Neural progenitor cell (in vitro differentiated cells): ENCODE data around the gene ADGRG2. TPM values are rescaled to one million over a fixed set of nuclear protein-coding genes. Genes with fewer than 3 reads are reported as not detected.

Source experiments
- DNase-seq: peaks from one replicate; pipeline ENCODE4 v3.0.0-alpha.2; 2016; ENCODE audit warnings: low spot score
- H2AFZ ChIP-seq: fragments of 200-600 bp; sonication (generic); replicated peaks from 2 replicates; pipeline ENCODE4 v1.6.1; 2016; ENCODE audit warnings: antibody characterized with exemption
- H3F3A ChIP-seq: fragments of 200-600 bp; sonication (generic); 2 replicates; pipeline ENCODE4 v1.6.1; 2016; ENCODE audit warnings: antibody characterized with exemption, low read depth
- H3K27ac ChIP-seq: fragments of 200-600 bp; sonication (generic); 2 replicates; pipeline ENCODE4 v1.5.1; 2016; ENCODE audit warnings: mild to moderate bottlenecking
- H3K27me3 ChIP-seq: fragments of 200-600 bp; sonication (generic); 2 replicates; pipeline ENCODE4 v1.6.1; 2016; ENCODE audit warnings: mild to moderate bottlenecking, moderate library complexity
- H3K36me3 ChIP-seq: fragments of 200-600 bp; sonication (generic); 2 replicates; pipeline ENCODE4 v1.5.1; 2016
- H3K4me1 ChIP-seq: fragments of 200-600 bp; sonication (generic); 2 replicates; pipeline ENCODE4 v1.6.1; 2016; ENCODE audit warnings: mixed run types
- H3K4me2 ChIP-seq: fragments of 200-600 bp; sonication (generic); 2 replicates; pipeline ENCODE4 v1.6.1; 2016
- H3K4me3 ChIP-seq: fragments of 200-600 bp; sonication (generic); 2 replicates; pipeline ENCODE4 v1.5.1; 2016
- H3K79me2 ChIP-seq: fragments of 200-600 bp; sonication (generic); 2 replicates; pipeline ENCODE4 v1.6.1; 2016; ENCODE audit warnings: low read depth
- H3K9ac ChIP-seq: fragments of 200-600 bp; sonication (generic); 2 replicates; pipeline ENCODE4 v1.6.1; 2016
- H3K9me3 ChIP-seq: fragments of 200-600 bp; sonication (generic); 2 replicates; pipeline ENCODE4 v1.5.1; 2016; ENCODE audit warnings: low read depth
- H4K20me1 ChIP-seq: fragments of 200-600 bp; sonication (generic); 2 replicates; pipeline ENCODE4 v1.6.1; 2016; ENCODE audit warnings: low read depth
- H3K27ac Mint-ChIP-seq: 3 replicates; pipeline ENCODE4 v1.8.0; 2021; ENCODE audit warnings: mixed read lengths
- H3K27me3 Mint-ChIP-seq: 2 replicates; pipeline ENCODE4 v1.8.0; 2022; ENCODE audit warnings: low read depth, mild to moderate bottlenecking, inconsistent platforms, moderate library complexity, mixed read lengths; ENCODE audit not compliant: insufficient read depth
- H3K36me3 Mint-ChIP-seq: 3 replicates; pipeline ENCODE4 v1.8.0; 2021; ENCODE audit warnings: mixed read lengths
- H3K4me1 Mint-ChIP-seq: 3 replicates; pipeline ENCODE4 v1.8.0; 2021; ENCODE audit warnings: mixed read lengths
- H3K4me3 Mint-ChIP-seq: 3 replicates; pipeline ENCODE4 v1.8.0; 2021; ENCODE audit warnings: mild to moderate bottlenecking, moderate library complexity, mixed read lengths
- H3K9me3 Mint-ChIP-seq: 3 replicates; pipeline ENCODE4 v1.8.0; 2020; ENCODE audit warnings: mixed read lengths
- CTCF ChIP-seq: fragments of 200-600 bp; sonication (generic); IDR thresholded peaks from 2 replicates; pipeline ENCODE4 v1.5.1; 2017; ENCODE audit warnings: antibody characterized with exemption, mild to moderate bottlenecking
- EZH2 ChIP-seq: fragments of 200-600 bp; sonication (generic); IDR thresholded peaks from 2 replicates; pipeline ENCODE4 v1.6.1; 2017; ENCODE audit warnings: antibody characterized with exemption, mild to moderate bottlenecking, moderate library complexity
- EZH2phosphoT487 ChIP-seq: fragments of 200-600 bp; sonication (generic); IDR thresholded peaks from 2 replicates; pipeline ENCODE4 v1.6.1; 2017; ENCODE audit warnings: antibody characterized with exemption
- total RNA-seq: library from RNA; depleted of rRNA; stranded (reverse); fragments of >200 nt; gene quantifications from 2 replicates; pipeline ENCODE4 v1.2.3, GENCODE V29; 2015; ENCODE audit warnings: low replicate concordance

The ADGRG2 gene
- total RNA-seq, 1 donor from 2014 or later: 0.80 TPM

- H3K27me3 ChIP-seq: no peaks in the 10 kb centered on the region
- no peaks in the 10 kb centered on the region for H3K79me2 ChIP-seq
- H3K9me3 Mint-ChIP-seq: peaks cover 5% of the 10 kb centered on the region
- TF ChIP-seq EZH2: no peak
- TF ChIP-seq EZH2phosphoT487: no peak
- TF ChIP-seq CTCF: no peak
- no peak for DNase-seq
- no peaks in the 10 kb centered on the region for H3K36me3 Mint-ChIP-seq
- H3K27ac ChIP-seq: no peak overlapping the region
- no peak overlapping the region for H3K4me3 ChIP-seq
- H3K27ac Mint-ChIP-seq: no peak overlapping the region
- peaks cover 2% of the 10 kb centered on the region for H3K27me3 Mint-ChIP-seq
- no peak overlapping the region for H3K4me3 Mint-ChIP-seq
- no peaks in the 10 kb centered on the region for H3K9me3 ChIP-seq
- no peak overlapping the region for H3K9ac ChIP-seq
- H3K4me1 Mint-ChIP-seq: peaks cover 6% of the 10 kb centered on the region
- peaks cover 5% of the 10 kb centered on the region for H3K4me1 ChIP-seq
- no peaks in the 10 kb centered on the region for H3F3A ChIP-seq
- H3K36me3 ChIP-seq: no peaks in the 10 kb centered on the region
- H4K20me1 ChIP-seq: no peaks in the 10 kb centered on the region
- no peak overlapping the region for H3K4me2 ChIP-seq
- H2AFZ ChIP-seq: no peak overlapping the region
Measured at GRCh38 chrX:18962329-18962728, 159.9 kb downstream of the ADGRG2 start.

DNA sequence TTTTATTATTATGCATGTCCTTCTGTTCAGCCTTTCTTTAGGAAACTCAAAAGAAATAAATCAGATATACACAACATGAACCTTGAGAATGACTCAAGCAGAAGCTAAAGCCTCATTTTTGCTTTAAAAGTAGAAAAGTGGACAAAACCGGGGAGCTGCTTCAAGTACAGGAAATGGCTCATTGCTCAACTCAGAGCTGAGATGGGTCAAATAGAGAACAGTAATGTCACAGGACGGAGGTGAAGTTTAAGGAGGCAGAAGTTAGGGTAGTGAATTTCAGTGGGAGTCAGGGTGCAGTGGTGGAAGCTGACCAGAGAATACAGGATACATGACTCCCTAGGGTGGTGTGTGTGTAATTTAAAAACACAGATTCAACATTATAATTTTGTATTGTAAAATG is 160.6 kb downstream of the ADGRG2 start:
- Mint-ChIP-seq H3K9me3 (peaks cover 5% of the 10 kb centered on the region), H3K36me3 (no peaks in the 10 kb centered on the region), H3K4me3 (no peak overlapping the region), H3K27me3 (peaks cover 2% of the 10 kb centered on the region), H3K4me1 (peaks cover 6% of the 10 kb centered on the region), H3K27ac (no peak overlapping the region)
- Histone ChIP-seq H3K36me3 (no peaks in the 10 kb centered on the region), H2AFZ (no peak overlapping the region), H3K9me3 (no peaks in the 10 kb centered on the region), H3K4me3 (no peak overlapping the region), H4K20me1 (no peaks in the 10 kb centered on the region), H3K9ac (no peak overlapping the region), H3K27me3 (no peaks in the 10 kb centered on the region), H3K27ac (no peak overlapping the region), H3F3A (no peaks in the 10 kb centered on the region), H3K79me2 (no peaks in the 10 kb centered on the region), H3K4me1 (peaks cover 5% of the 10 kb centered on the region), H3K4me2 (no peak overlapping the region)
- TF ChIP-seq CTCF (no peak), EZH2phosphoT487 (no peak), EZH2 (no peak)
- no peak for DNase-seq

DNA sequence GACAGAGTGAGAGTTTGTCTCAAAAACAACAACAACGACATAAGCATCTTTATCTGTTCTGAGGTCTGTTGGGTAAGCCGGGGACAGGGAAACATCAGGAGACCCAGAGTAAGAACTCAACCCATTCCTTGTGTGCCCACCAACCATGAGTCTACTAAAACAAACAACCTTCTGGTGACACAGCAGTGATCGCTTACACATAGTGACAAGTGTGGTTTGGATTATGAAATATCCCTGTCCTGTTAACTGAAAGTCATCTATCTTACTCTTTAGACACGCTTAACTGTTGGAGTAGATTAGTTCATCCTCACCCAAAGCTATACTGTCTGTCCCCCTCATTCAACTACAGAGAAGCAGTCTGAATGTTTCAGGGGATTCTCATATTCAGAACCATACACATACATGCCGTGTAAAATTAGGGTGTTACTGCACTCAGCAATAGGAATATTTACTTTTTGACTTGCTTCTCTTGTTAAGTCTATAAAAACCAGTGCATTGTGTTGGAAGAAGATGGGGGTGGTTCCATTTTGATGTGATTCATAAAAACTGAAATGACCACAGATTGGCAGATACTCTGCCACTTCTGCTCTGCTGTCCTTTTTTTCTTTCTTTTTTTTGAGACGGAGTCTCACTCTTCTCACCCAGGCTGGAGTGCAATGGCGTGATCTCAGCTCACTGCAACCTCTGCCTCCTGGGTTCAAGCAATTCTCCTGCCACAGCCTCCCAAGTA is 165.8 kb downstream of the ADGRG2 start:
- no peaks in the 10 kb centered on the region for H3F3A ChIP-seq
- H3K79me2 ChIP-seq: no peaks in the 10 kb centered on the region
- peaks cover 4% of the 10 kb centered on the region for H3K36me3 Mint-ChIP-seq
- no peak overlapping the region for H3K4me2 ChIP-seq
- H3K27ac ChIP-seq: no peak overlapping the region
- H3K4me1 ChIP-seq: no peaks in the 10 kb centered on the region
- H3K4me3 ChIP-seq: no peak overlapping the region
- H3K36me3 ChIP-seq: no peaks in the 10 kb centered on the region
- no peak overlapping the region for H2AFZ ChIP-seq
- peaks cover 2% of the 10 kb centered on the region for H3K9me3 Mint-ChIP-seq
- H3K9ac ChIP-seq: no peak overlapping the region
- no peaks in the 10 kb centered on the region for H3K27me3 Mint-ChIP-seq
- no peak overlapping the region for H3K4me3 Mint-ChIP-seq
- TF ChIP-seq EZH2 (no peak), CTCF (no peak), EZH2phosphoT487 (no peak)
- no peak overlapping the region for H3K27ac Mint-ChIP-seq
- H3K27me3 ChIP-seq: no peaks in the 10 kb centered on the region
- no peaks in the 10 kb centered on the region for H3K9me3 ChIP-seq
- no peaks in the 10 kb centered on the region for H3K4me1 Mint-ChIP-seq
- DNase-seq: no peak
- no peaks in the 10 kb centered on the region for H4K20me1 ChIP-seq
